K562 (cell line): ENCODE results near the gene CPSF7. TPM values are rescaled to one million over a fixed set of nuclear protein-coding genes. Genes with fewer than 3 reads are reported as not detected.
A peak's percentile ranks its signal among the peaks of the same experiment; 100 is the strongest.

ENCODE experiments used
- BCOR ChIP-seq: fragments of 450-650 bp; IDR thresholded peaks from 2 replicates; pipeline ENCODE4 v1.6.1; 2016
- CREB3L1 ChIP-seq: fragments of 450-650 bp; IDR thresholded peaks from 2 replicates; pipeline ENCODE4 v1.6.1; 2014; ENCODE audit warnings: low read depth, mild to moderate bottlenecking, moderate library complexity, borderline replicate concordance
- CTBP1 ChIP-seq: fragments of 450-650 bp; IDR thresholded peaks from 2 replicates; pipeline ENCODE4 v1.6.1; 2016; ENCODE audit warnings: borderline replicate concordance
- E2F3 ChIP-seq: fragments of 250-450 bp; sonication (Bioruptor Pico); IDR thresholded peaks from 2 replicates; pipeline ENCODE4 v1.4.0; 2020; ENCODE audit warnings: mild to moderate bottlenecking
- ELF2 ChIP-seq: fragments of 250-450 bp; sonication (Bioruptor Pico); IDR thresholded peaks from 2 replicates; pipeline ENCODE4 v1.5.0; 2021; ENCODE audit warnings: mild to moderate bottlenecking
- ETS1 ChIP-seq: conservative IDR thresholded peaks from 2 replicates; pipeline ENCODE4 v1.6.1; 2011; ENCODE audit warnings: low read depth, mild to moderate bottlenecking, low read length; ENCODE audit not compliant: control insufficient read depth
- KAT7 ChIP-seq: sonication (generic); formaldehyde crosslinking; IDR thresholded peaks from 2 replicates; pipeline ENCODE4 v1.8.0; 2022; ENCODE audit warnings: missing genetic modification reagents, mild to moderate bottlenecking, borderline replicate concordance
- KLF6 ChIP-seq: fragments of 250-450 bp; sonication (Bioruptor Pico); IDR thresholded peaks from 2 replicates; pipeline ENCODE4 v1.4.0; 2020; ENCODE audit warnings: mild to moderate bottlenecking, moderate library complexity, borderline replicate concordance
- MAFG ChIP-seq: fragments of 450-650 bp; conservative IDR thresholded peaks from 2 replicates; pipeline ENCODE4 v1.6.1; 2016; ENCODE audit warnings: missing genetic modification characterization, missing compliant biosample characterization
- MEIS2 ChIP-seq: fragments of 450-650 bp; IDR thresholded peaks from 2 replicates; pipeline ENCODE4 v1.6.1; 2014; ENCODE audit warnings: mild to moderate bottlenecking; ENCODE audit not compliant: partially characterized antibody
- MTA1 ChIP-seq: fragments of 450-650 bp; IDR thresholded peaks from 2 replicates; pipeline ENCODE4 v1.6.1; 2017; ENCODE audit warnings: borderline replicate concordance
- NFIC ChIP-seq: fragments of 450-650 bp; IDR thresholded peaks from 2 replicates; pipeline ENCODE4 v1.6.1; 2017; ENCODE audit warnings: mild to moderate bottlenecking, inconsistent platforms
- REST ChIP-seq, 2 experiments: fragments of 450-650 bp; formaldehyde crosslinking in 1 of 2; IDR thresholded peaks; 2 replicates each; pipeline versions ENCODE4 v1.4.0 to v1.6.1; 2014 to 2020; ENCODE audit warnings: mild to moderate bottlenecking in 2 of 2, borderline replicate concordance in 1 of 2, low read depth in 1 of 2
- SRSF9 ChIP-seq: fragments of 200-400 bp; formaldehyde crosslinking; IDR thresholded peaks from 2 replicates; pipeline ENCODE4 v1.6.1; 2017; ENCODE audit warnings: low read depth, low read length, borderline replicate concordance
- ZKSCAN1 ChIP-seq: fragments of 150-350 bp; IDR thresholded peaks from 2 replicates; pipeline ENCODE4 v1.6.1; 2016; ENCODE audit warnings: low read depth, low read length
- ZNF740 ChIP-seq, 3 experiments: fragments of 200-800 bp in 1 of 3; sonication (Bioruptor generic) in 1 of 3; sonication (generic) in 1 of 3; formaldehyde crosslinking in 1 of 3; IDR thresholded peaks; 2 replicates each; pipeline versions ENCODE4 v1.6.1 to v1.8.0; 2016 to 2022; ENCODE audit warnings: mild to moderate bottlenecking in 2 of 3, missing compliant biosample characterization in 2 of 3, missing genetic modification characterization in 2 of 3, missing genetic modification reagents in 1 of 3
- ZNF766 ChIP-seq: fragments of 200-800 bp; sonication (Bioruptor generic); conservative IDR thresholded peaks from 2 replicates; pipeline ENCODE4 v1.6.1; 2016; ENCODE audit warnings: missing genetic modification characterization, missing compliant biosample characterization
- polyA plus RNA-seq, 8 experiments: library from polyadenylated mRNA; depleted of rRNA in 4 of 8; stranded (reverse) in 5 of 8; unstranded in 3 of 8; fragments of >200 nt; fragmentation: Nextera tagmentation in 2 of 8; fragmentation: Illumina TruSeq in 1 of 8; extraction: Ambion mirVana in 2 of 8; extraction: Trizol in 1 of 8; gene quantifications; 2 replicates each; pipeline versions ENCODE4 v1.2.1 to v1.2.3, GENCODE V29; 2011 to 2014; ENCODE audit warnings: inconsistent platforms in 1 of 8, missing spikeins in 1 of 8
- total RNA-seq, 7 experiments: library from RNA; depleted of rRNA in 6 of 7; stranded (reverse); fragments of >200 nt in 6 of 7; fragmentation: Illumina TruSeq in 2 of 7; extraction: Trizol in 2 of 7; gene quantifications; 2 replicates each; pipeline versions ENCODE4 v1.2.1 to v1.2.3, GENCODE V29; 2011 to 2021; ENCODE audit warnings: low replicate concordance in 1 of 7

CPSF7 gene
- total and polyA plus RNA-seq, 9 of the 15 experiments (the other 6 are each of a cell fraction or from before 2014, with no cell fraction given), result 14.8 to 104 (median 44.1) TPM

GRCh38 chr11:61446211-61446651 is 16.5 kb upstream of the CPSF7 start (continued):
- TF ChIP-seq REST (IDR thresholded peaks at IDR 0.05; ENCODE audit: borderline replicate concordance), result peak; percentile 36; the same call in 1 of the 2 replicates
- TF ChIP-seq REST (CRISPR knock-in tag; IDR thresholded peaks at IDR 0.05; ENCODE audit: low read depth), result no peak
- TF ChIP-seq E2F3 (CRISPR knock-in tag), result no peak
- TF ChIP-seq ELF2 (CRISPR knock-in tag), result no peak
- no peak for TF ChIP-seq ZNF766 (CRISPR knock-in tag)
- no peak for TF ChIP-seq MTA1
- 0 out of 2 replicates have a peak, but pooled peaks have one; percentile 26 for TF ChIP-seq ZKSCAN1
- TF ChIP-seq MEIS2, result peak; percentile 56
- TF ChIP-seq KAT7 (CRISPR knock-in tag), result no peak
- no peak for TF ChIP-seq BCOR
- no peak for TF ChIP-seq ETS1
- peak; percentile 88 for TF ChIP-seq MAFG (tag)
- TF ChIP-seq SRSF9, result no peak
- peak; percentile 60; the same call in 1 of the 2 replicates for TF ChIP-seq NFIC
- no peak for TF ChIP-seq CREB3L1
- no peak for TF ChIP-seq CTBP1
- TF ChIP-seq ZNF740 (CRISPR knock-in tag; IDR thresholded peaks at IDR 0.05), result no peak
- TF ChIP-seq ZNF740 (tag; IDR thresholded peaks at IDR 0.05), result no peak
- no peak for TF ChIP-seq KLF6 (CRISPR knock-in tag)
